H9 (cell line): ENCODE data around the gene KCNIP3. TPM values are rescaled to one million over a fixed set of nuclear protein-coding genes. Genes with fewer than 3 reads are reported as not detected.

Source experiments
- DNase-seq: peaks from one replicate; pipeline ENCODE4 v3.0.0-alpha.2; 2017
- H2AFZ ChIP-seq: one replicate; pipeline ENCODE4 v1.6.1; 2013; ENCODE audit warnings: mild to moderate bottlenecking, low read length, control low read depth, moderate library complexity
- H2AK5ac ChIP-seq: 2 replicates; pipeline ENCODE4 v1.6.1; 2013; ENCODE audit warnings: low read length, control low read depth, mixed read lengths; ENCODE audit not compliant: insufficient read length
- H2BK120ac ChIP-seq: one replicate; pipeline ENCODE4 v1.6.1; 2013; ENCODE audit warnings: low read depth, mild to moderate bottlenecking, low read length, control low read depth, inconsistent platforms; ENCODE audit not compliant: poor library complexity, severe bottlenecking
- H2BK12ac ChIP-seq: 2 replicates; pipeline ENCODE4 v1.6.1; 2013; ENCODE audit warnings: low read length, control low read depth, mixed read lengths, low read depth; ENCODE audit not compliant: insufficient read length
- H2BK15ac ChIP-seq: 2 replicates; pipeline ENCODE4 v1.6.1; 2013; ENCODE audit warnings: low read depth, low read length, control low read depth
- H2BK20ac ChIP-seq: one replicate; pipeline ENCODE4 v1.6.1; 2013; ENCODE audit warnings: low read depth, mild to moderate bottlenecking, low read length, control low read depth, inconsistent platforms; ENCODE audit not compliant: poor library complexity, severe bottlenecking
- H2BK5ac ChIP-seq: 2 replicates; pipeline ENCODE4 v1.6.1; 2013; ENCODE audit warnings: low read length, control low read depth, mixed read lengths; ENCODE audit not compliant: insufficient read length
- H3K14ac ChIP-seq: 2 replicates; pipeline ENCODE4 v1.6.1; 2013; ENCODE audit warnings: low read length, control low read depth; ENCODE audit not compliant: insufficient read depth
- H3K18ac ChIP-seq: 2 replicates; pipeline ENCODE4 v1.6.1; 2013; ENCODE audit warnings: low read depth, mild to moderate bottlenecking, mixed read lengths, low read length, control low read depth; ENCODE audit not compliant: insufficient read length
- H3K23ac ChIP-seq: 2 replicates; pipeline ENCODE4 v1.6.1; 2013; ENCODE audit warnings: low read length, control low read depth, mixed read lengths, low read depth; ENCODE audit not compliant: insufficient read length
- H3K23me2 ChIP-seq: 2 replicates; pipeline ENCODE4 v1.6.1; 2013; ENCODE audit warnings: low read depth, mild to moderate bottlenecking, mixed read lengths, low read length, control low read depth; ENCODE audit not compliant: insufficient read length, poor library complexity, severe bottlenecking
- H3K27ac ChIP-seq: 2 replicates; pipeline ENCODE4 v1.5.1; 2013; ENCODE audit warnings: low read length, control low read depth, mixed read lengths, low read depth; ENCODE audit not compliant: insufficient read length
- H3K27me3 ChIP-seq: 2 replicates; pipeline ENCODE4 v1.6.1; 2013; ENCODE audit warnings: low read length, control low read depth, inconsistent platforms; ENCODE audit not compliant: insufficient read depth
- H3K4ac ChIP-seq: 2 replicates; pipeline ENCODE4 v1.6.1; 2013; ENCODE audit warnings: low read depth, mild to moderate bottlenecking, control low read depth, inconsistent platforms, low read length, moderate library complexity
- H3K4me1 ChIP-seq: 2 replicates; pipeline ENCODE4 v1.6.1; 2013; ENCODE audit warnings: low read length, control low read depth, inconsistent platforms; ENCODE audit not compliant: insufficient read depth
- H3K4me2 ChIP-seq: 2 replicates; pipeline ENCODE4 v1.6.1; 2013; ENCODE audit warnings: low read length, control low read depth, mixed read lengths; ENCODE audit not compliant: insufficient read length, insufficient read depth
- H3K56ac ChIP-seq: 2 replicates; pipeline ENCODE4 v1.6.1; 2013; ENCODE audit warnings: low read depth, mild to moderate bottlenecking, mixed read lengths, low read length, control low read depth; ENCODE audit not compliant: insufficient read length
- H3K79me1 ChIP-seq: 2 replicates; pipeline ENCODE4 v1.6.1; 2013; ENCODE audit warnings: low read depth, mild to moderate bottlenecking, moderate library complexity, low read length, control low read depth, inconsistent platforms; ENCODE audit not compliant: insufficient read depth, poor library complexity, severe bottlenecking
- H3K79me2 ChIP-seq: 2 replicates; pipeline ENCODE4 v1.6.1; 2013; ENCODE audit warnings: low read length, control low read depth, inconsistent platforms; ENCODE audit not compliant: insufficient read depth
- H3K9ac ChIP-seq: 2 replicates; pipeline ENCODE4 v1.6.1; 2013; ENCODE audit warnings: low read length, control low read depth, mixed read lengths; ENCODE audit not compliant: insufficient read length; ENCODE audit errors: extremely low read depth
- H3K9me3 ChIP-seq: one replicate; pipeline ENCODE4 v1.6.1; 2013; ENCODE audit warnings: low read depth, low read length, inconsistent platforms; ENCODE audit not compliant: control insufficient read depth
- H3T11ph ChIP-seq: one replicate; pipeline ENCODE4 v1.6.1; 2013; ENCODE audit warnings: mild to moderate bottlenecking, low read length, control low read depth, inconsistent platforms
- H4K20me1 ChIP-seq: one replicate; pipeline ENCODE4 v1.6.1; 2013; ENCODE audit not compliant: control insufficient read depth, insufficient read length, insufficient read depth
- H4K5ac ChIP-seq: 2 replicates; pipeline ENCODE4 v1.6.1; 2013; ENCODE audit warnings: low read depth, mild to moderate bottlenecking, mixed read lengths, low read length, control low read depth; ENCODE audit not compliant: insufficient read length
- H4K8ac ChIP-seq: replicated peaks from 2 replicates; pipeline ENCODE4 v1.6.1; 2013; ENCODE audit warnings: low read length, control low read depth, mixed read lengths, low read depth; ENCODE audit not compliant: insufficient read length
- H4K91ac ChIP-seq: 2 replicates; pipeline ENCODE4 v1.6.1; 2013; ENCODE audit warnings: low read depth, mild to moderate bottlenecking, moderate library complexity, mixed read lengths, low read length, control low read depth; ENCODE audit not compliant: insufficient read length
- H3K27ac Mint-ChIP-seq, 3 experiments: 2 replicates in 2 of 3; 3 replicates in 1 of 3; pipeline ENCODE4 v1.8.0; 2020 to 2021; ENCODE audit warnings: mixed read lengths in 3 of 3, mild to moderate bottlenecking in 1 of 3, moderate library complexity in 1 of 3
- H3K27me3 Mint-ChIP-seq: 2 replicates; pipeline ENCODE4 v1.8.0; 2021; ENCODE audit warnings: low read depth, mild to moderate bottlenecking, moderate library complexity, mixed read lengths
- H3K36me3 Mint-ChIP-seq, 3 experiments: 2 replicates in 2 of 3; 3 replicates in 1 of 3; pipeline ENCODE4 v1.8.0; 2020 to 2021; ENCODE audit warnings: low read depth in 3 of 3, mixed read lengths in 3 of 3; ENCODE audit not compliant: insufficient read depth in 1 of 3
- H3K4me1 Mint-ChIP-seq, 2 experiments: 2 replicates each; pipeline ENCODE4 v1.8.0; 2020; ENCODE audit warnings: mixed read lengths in 2 of 2
- H3K4me3 Mint-ChIP-seq, 2 experiments: 2 replicates in 1 of 2; 3 replicates in 1 of 2; pipeline ENCODE4 v1.8.0; 2020 to 2021; ENCODE audit warnings: mild to moderate bottlenecking in 2 of 2, mixed read lengths in 2 of 2, moderate library complexity in 1 of 2
- H3K9me3 Mint-ChIP-seq, 2 experiments: 2 replicates in 1 of 2; 3 replicates in 1 of 2; pipeline ENCODE4 v1.8.0; 2020; ENCODE audit warnings: mild to moderate bottlenecking in 2 of 2, mixed read lengths in 2 of 2, moderate library complexity in 1 of 2
- CTCF ChIP-seq: fragments of 200-600 bp; sonication (generic); conservative IDR thresholded peaks from 3 replicates; pipeline ENCODE4 v1.8.0; 2021; ENCODE audit warnings: antibody characterized with exemption, mild to moderate bottlenecking
- WGBS: extraction: QIAGEN DNeasy Blood & Tissue Kit; methylation state at CpG from one replicate; pipeline ENCODE4 v1.1.7; 2013; ENCODE audit warnings: missing lambda C conversion rate, low lambda C conversion rate, mixed read lengths; ENCODE audit not compliant: insufficient read length; ENCODE audit errors: extremely low coverage; 5-methylcytosine and 5-hydroxymethylcytosine counted together
- total RNA-seq: library from RNA; stranded (reverse); gene quantifications from 2 replicates; pipeline ENCODE4 v1.2.1, GENCODE V29; 2021

Gene KCNIP3
- total RNA-seq, 1 experiment from 2014 or later = 1.5 TPM

GRCh38 chr2:95276888-95277245 lies 20.3 kb upstream of the KCNIP3 start:
- Histone ChIP-seq H3K14ac (peak overlapping the region; percentile 8; the same call in 1 of the 2 replicates), H2BK12ac (no peak overlapping the region), H3K56ac (no peak overlapping the region), H3T11ph (no peak overlapping the region), H3K79me2 (no peaks in the 10 kb centered on the region), H3K18ac (no peak overlapping the region), H3K4me2 (no peak overlapping the region), H3K9me3 (no peaks in the 10 kb centered on the region), H3K9ac (no peak overlapping the region), H3K27ac (no peak overlapping the region), H3K23ac (no peak overlapping the region), H2AFZ (no peak overlapping the region), H4K20me1 (no peaks in the 10 kb centered on the region), H3K4me1 (no peaks in the 10 kb centered on the region; the same call in 1 of the 2 replicates), H4K91ac (no peak overlapping the region), H4K5ac (no peak overlapping the region), H2BK5ac (no peak overlapping the region), H2BK20ac (no peak overlapping the region), H4K8ac (no peak overlapping the region), H2BK120ac (no peak overlapping the region), H3K23me2 (no peaks in the 10 kb centered on the region), H2AK5ac (no peak overlapping the region), H2BK15ac (no peak overlapping the region), H3K4ac (no peak overlapping the region), H3K27me3 (no peaks in the 10 kb centered on the region), H3K79me1 (no peaks in the 10 kb centered on the region)
- Mint-ChIP-seq H3K9me3 (no peaks in the 10 kb centered on the region), H3K4me1 (peaks cover 19 to 33% of the 10 kb centered on the region in 2 experiments), H3K36me3 (no peaks in the 10 kb centered on the region; a peak in 1 of 7 replicates), H3K4me3 (no peak overlapping the region), H3K27me3 (no peaks in the 10 kb centered on the region), H3K27ac (no peak overlapping the region)
- no CpG with 5 or more reads among the region's 9 CpGs for WGBS
- DNase-seq = no peak
- no peak for TF ChIP-seq CTCF
